Right renal cortex interstitium (tissue), 3 donors: ENCODE data around the gene SWAP70. TPM values are rescaled to one million over a fixed set of nuclear protein-coding genes. Genes with fewer than 3 reads are reported as not detected.

Experiments
- DNase-seq, 3 donors: peaks; one replicate each; pipeline ENCODE4 v3.0.0-alpha.2; 2013; ENCODE audit warnings: low read depth in 3 of 3, low spot score in 2 of 3
- polyA plus RNA-seq, 3 donors: library from polyadenylated mRNA; unstranded; fragments of 120-200 nt; gene quantifications; one replicate each; pipeline ENCODE4 v1.2.1, GENCODE V29; 2013; ENCODE audit not compliant: insufficient read length in 3 of 3

Gene SWAP70
- polyA plus RNA-seq, 3 donors: 27.5 to 29.0 (median 28.3) TPM

GRCh38 chr11:9772218-9772617 is 108.3 kb downstream of the SWAP70 start:
- DNase-seq: no peak

- DNase-seq: no peak
Observed at GRCh38 chr11:9773524-9773923, 109.6 kb downstream of the SWAP70 start.

DNA sequence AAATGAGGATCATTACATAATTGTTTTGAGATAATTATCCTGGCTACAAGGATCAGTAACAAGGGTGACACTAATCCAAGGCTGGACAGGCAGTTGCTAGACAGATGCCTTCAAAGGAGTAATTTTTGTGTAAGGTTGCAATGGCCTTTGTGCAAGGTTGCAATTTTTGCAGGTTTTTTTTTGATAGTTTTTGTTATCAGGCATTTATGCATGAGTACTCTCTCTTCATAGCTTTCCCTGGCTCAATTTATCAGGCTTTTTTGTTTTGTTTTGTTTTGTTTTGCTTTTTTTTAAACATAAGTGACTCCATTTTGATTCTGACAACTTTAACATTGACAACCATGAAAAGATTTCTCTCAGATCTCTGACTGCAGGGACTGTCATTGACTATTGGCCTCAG is 110.2 kb downstream of the SWAP70 start:
- DNase-seq: no peak

DNA sequence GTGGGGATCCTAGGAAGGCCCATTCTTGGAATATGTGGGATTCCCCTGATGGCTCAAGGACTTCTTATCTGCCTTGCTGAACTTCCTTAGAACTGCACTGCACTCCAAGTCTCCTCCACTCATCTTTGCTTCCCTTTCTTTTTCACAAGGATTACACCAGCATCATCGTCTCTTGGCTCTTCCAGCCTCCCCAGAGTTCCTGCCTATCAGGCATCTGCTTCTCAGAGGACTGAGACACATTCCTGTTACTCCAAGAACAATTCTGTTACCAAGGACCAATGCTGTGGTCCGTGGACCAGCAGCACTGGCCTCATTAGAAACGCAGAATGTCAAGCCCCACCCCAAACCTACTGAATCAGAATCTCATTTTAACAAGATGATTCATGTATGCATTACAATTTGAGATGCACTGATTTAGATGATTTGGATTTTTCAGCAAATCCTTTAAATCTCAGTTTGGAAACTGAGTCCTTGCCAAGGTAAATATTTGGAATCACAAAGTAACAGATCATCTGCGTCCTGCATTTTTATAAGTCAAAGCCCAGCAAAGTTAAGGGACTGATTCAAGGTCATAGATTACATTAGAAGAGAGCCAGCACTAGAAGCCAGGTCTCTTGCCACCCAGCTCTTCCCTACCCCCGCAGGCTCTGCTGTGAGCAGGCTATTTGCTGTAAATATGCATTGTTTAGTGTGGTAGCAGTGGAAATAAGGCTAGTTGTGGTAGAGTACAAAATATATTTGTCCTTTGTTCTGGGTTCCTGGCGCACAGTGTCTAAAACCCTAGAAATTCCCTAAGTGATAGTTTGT is 110.9 kb downstream of the SWAP70 start:
- DNase-seq: no peak

DNA sequence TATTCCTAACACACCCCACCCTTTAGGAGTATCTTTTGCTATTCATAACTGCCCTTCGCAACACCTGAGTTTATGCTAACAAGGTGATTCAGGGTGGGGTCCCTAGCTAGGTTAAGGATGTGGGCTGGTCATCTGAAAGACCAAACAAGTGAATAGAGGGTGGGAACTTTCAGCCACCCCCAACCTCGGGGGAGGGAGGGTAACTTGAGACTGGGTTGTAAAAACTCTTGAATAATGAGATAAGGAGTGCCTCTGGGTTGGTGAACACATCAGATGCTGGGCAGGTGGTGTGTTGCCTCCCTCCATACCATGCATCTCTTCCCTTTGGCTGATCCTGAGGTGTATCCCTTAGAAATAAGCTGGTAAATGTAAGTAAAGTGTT is 111.5 kb downstream of the SWAP70 start:
- no peak for DNase-seq

- DNase-seq: no peak
Observed at GRCh38 chr11:9776203-9776602, 112.3 kb downstream of the SWAP70 start.

DNA sequence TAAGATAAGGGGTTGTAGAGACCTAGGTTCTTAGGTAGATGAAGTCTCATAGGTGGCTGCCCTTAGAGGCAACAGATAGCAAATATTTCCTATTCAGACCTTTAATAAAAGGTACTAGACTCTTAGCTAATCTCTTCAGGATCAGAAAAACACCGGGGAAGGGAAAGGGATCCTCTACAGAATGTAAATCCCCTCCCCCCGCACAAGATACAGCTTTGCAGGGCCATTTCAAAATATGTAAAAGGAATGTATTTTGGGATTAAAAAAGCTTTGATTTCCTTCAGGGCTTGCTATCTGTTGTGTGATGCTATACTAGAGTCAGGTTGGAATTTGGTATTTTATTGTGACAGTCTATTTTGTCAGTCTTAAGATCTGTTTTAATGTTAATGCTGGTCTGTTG is 113.2 kb downstream of the SWAP70 start:
- DNase-seq: no peak

GRCh38 chr11:9777525-9777924 is 113.6 kb downstream of the SWAP70 start:
- no peak for DNase-seq

- no peak for DNase-seq
Observed at GRCh38 chr11:9780929-9781328, 117.1 kb downstream of the SWAP70 start.

DNA sequence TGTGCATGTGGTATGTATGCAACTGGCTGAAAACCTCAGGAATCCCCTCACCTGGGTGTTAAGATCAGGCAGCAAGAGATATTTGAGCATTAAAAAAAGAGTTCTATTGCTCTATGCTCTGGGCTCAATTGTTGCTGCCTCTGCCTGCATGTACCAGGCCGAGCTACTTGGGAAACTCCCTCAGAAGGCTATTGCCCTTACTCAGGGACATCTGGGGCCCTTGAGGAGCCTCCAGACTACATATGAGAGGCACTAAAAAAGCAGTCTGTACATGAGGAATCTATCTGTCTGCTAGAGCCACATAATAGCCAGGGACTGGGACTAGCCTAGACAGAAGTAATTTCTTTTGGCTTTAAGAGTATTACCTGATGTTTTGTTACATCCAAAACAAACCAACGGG is 120.1 kb downstream of the SWAP70 start:
- DNase-seq: no peak

- DNase-seq: no peak
Observed at GRCh38 chr11:9784602-9785315, 120.9 kb downstream of the SWAP70 start.

GRCh38 chr11:9787260-9787659 is 123.4 kb downstream of the SWAP70 start:
- DNase-seq: no peak

DNA sequence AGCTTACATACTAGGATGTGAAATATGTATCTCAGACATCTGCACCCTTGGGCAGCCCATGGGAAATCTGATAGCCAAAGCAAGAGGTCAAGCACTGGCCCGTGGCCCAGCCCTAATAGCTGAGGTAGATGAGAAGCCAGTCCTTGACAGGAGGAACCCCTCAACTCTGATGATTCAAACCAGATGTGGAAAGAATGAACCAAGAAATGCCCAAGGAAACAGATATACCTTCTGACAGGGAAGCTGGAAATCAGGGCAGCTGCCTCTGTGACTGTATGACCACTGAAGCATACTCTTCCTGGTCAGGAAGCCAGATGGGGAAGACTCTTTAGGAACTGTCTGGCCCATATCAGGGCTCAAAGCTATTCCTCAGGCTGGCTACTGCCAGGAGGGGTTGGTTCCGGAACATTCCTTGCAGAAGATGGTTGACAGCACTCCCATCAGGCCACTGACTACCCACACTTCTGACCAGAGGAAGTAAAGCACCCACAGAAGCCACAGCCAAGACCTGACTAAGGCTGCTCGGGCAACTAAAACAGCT is 124.2 kb downstream of the SWAP70 start:
- DNase-seq: no peak

GRCh38 chr11:9789910-9790309 is 126.0 kb downstream of the SWAP70 start:
- DNase-seq: no peak

DNA sequence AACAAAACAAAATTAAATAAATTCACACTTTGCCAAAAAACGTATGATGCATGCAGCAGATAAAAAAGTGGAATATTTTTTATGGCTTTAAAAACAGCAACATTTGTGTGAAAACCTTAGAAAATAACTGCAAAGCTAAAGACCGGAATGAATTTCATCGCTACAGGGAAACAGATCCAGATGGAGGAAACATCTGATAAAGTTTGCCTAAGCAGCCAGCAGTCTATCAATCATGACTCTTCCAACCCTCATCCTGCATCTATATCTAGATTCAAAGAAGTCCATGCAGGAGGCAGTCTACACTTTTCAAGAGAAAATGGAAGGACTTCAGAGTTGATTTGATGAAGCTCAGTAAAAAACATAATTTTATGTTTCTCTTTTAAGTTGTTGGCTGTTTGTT is 126.8 kb downstream of the SWAP70 start:
- no peak for DNase-seq

- no peak for DNase-seq
Observed at GRCh38 chr11:9796266-9796665, 132.4 kb downstream of the SWAP70 start.

DNA sequence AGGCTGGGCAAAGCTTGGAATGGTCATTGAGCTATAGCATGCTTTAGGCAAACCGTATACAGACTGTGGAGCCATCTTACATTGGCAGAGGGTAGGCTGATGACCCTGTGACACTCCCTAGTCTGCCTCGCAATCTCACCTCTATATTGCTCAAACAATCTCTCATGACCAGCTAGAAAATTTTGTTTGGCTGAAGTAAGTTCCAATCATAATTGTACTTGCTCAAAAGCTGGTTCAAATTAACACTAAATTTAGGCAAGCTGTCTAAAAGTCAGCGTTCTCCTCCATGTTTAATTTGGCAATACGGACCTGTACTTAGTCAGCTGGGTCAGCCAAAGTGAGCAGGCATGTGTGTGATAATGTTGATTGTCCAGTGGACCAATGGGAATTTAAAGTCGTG is 133.0 kb downstream of the SWAP70 start:
- DNase-seq: no peak

GRCh38 chr11:9797300-9797699 is 133.4 kb downstream of the SWAP70 start:
- no peak for DNase-seq

GRCh38 chr11:9799886-9800285 is 136.0 kb downstream of the SWAP70 start:
- no peak for DNase-seq

GRCh38 chr11:9802291-9802861 is 138.5 kb downstream of the SWAP70 start:
- no peak for DNase-seq
